Gastroesophageal sphincter (tissue), 3 donors: Measurements from ENCODE around the gene AFAP1.

Source experiments
- POLR2A ChIP-seq, 2 donors: fragments of 450-650 bp; IDR thresholded peaks; one replicate each; pipeline ENCODE4 v1.6.1; 2017; ENCODE audit warnings: antibody characterized with exemption in 2 of 2, mild to moderate bottlenecking in 2 of 2, moderate library complexity in 1 of 2
- POLR2AphosphoS5 ChIP-seq: sonication (generic); formaldehyde crosslinking; IDR thresholded peaks from one replicate; pipeline ENCODE4 v1.6.1; 2017; ENCODE audit warnings: antibody characterized with exemption
- TF ChIP-seq, protein P1 (sequence below), 4 experiments: fragments of 200-600 bp in 2 of 4; fragments of 450-650 bp in 2 of 4; sonication (generic) in 1 of 4; IDR thresholded peaks; one replicate each; pipeline ENCODE4 v1.5.1; 2017 to 2019; ENCODE audit warnings: antibody characterized with exemption in 4 of 4, mild to moderate bottlenecking in 2 of 4, moderate library complexity in 2 of 4

DNA sequence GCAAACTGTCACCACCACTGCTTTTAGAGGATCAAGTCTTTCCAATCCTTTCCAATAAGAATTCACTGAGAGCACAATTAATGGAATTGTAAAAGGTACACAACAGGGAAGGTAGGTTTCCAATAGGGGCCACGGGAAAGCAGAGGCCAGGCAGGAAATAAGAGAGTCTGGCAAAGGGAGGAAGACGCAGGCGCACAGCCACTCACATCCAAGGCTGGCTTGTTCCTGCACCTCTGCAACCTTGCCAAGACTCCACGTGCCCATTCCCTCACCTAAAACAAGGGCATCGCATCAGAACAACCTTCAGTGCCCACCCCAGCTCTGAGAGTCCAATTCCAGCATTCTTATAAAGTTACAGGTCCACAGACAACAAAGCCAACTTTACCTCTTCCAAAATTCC lies 81.2 kb downstream of the AFAP1 start:
- TF ChIP-seq, protein P1, sequence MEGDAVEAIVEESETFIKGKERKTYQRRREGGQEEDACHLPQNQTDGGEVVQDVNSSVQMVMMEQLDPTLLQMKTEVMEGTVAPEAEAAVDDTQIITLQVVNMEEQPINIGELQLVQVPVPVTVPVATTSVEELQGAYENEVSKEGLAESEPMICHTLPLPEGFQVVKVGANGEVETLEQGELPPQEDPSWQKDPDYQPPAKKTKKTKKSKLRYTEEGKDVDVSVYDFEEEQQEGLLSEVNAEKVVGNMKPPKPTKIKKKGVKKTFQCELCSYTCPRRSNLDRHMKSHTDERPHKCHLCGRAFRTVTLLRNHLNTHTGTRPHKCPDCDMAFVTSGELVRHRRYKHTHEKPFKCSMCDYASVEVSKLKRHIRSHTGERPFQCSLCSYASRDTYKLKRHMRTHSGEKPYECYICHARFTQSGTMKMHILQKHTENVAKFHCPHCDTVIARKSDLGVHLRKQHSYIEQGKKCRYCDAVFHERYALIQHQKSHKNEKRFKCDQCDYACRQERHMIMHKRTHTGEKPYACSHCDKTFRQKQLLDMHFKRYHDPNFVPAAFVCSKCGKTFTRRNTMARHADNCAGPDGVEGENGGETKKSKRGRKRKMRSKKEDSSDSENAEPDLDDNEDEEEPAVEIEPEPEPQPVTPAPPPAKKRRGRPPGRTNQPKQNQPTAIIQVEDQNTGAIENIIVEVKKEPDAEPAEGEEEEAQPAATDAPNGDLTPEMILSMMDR (IDR thresholded peaks at IDR 0.05), result no peak
- no peak for TF ChIP-seq POLR2A (IDR thresholded peaks at IDR 0.05)
- no peak for TF ChIP-seq POLR2AphosphoS5
